Vagina (tissue), 2 donors: Measurements from ENCODE around the gene HDAC7.

Experiments
- POLR2A ChIP-seq, 2 donors: fragments of 450-650 bp; IDR thresholded peaks; one replicate each; pipeline ENCODE4 v1.6.1; 2017; ENCODE audit warnings: antibody characterized with exemption in 2 of 2, mild to moderate bottlenecking in 2 of 2, moderate library complexity in 2 of 2
- TF ChIP-seq, protein P1 (sequence below), 3 experiments: fragments of 450-650 bp in 2 of 3; fragments of 200-600 bp in 1 of 3; sonication (generic) in 1 of 3; IDR thresholded peaks; one replicate each; pipeline ENCODE4 v1.5.1; 2017 to 2019; ENCODE audit warnings: antibody characterized with exemption in 3 of 3, mild to moderate bottlenecking in 2 of 3, moderate library complexity in 2 of 3

DNA sequence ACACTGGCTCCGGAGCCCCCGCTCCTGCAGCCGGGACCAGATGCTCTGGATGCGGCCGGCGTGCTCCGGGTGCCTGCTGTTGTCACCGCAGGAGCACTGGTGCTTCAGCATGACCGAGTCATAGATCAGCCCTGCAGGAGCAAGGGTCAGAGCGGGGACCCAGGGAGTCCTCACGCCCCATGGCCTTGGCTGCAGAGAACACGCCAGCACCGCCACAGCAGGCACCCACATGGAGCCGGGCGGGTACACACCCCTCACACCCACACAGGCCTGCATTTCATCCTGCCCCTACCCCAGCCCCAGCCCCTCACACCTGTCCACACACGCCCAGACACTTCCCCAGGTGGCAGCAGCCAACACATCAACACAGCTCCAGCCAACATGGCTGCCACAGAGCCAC is 27.8 kb downstream of the HDAC7 start:
- no peak for TF ChIP-seq POLR2A (IDR thresholded peaks at IDR 0.05)
- TF ChIP-seq, protein P1, sequence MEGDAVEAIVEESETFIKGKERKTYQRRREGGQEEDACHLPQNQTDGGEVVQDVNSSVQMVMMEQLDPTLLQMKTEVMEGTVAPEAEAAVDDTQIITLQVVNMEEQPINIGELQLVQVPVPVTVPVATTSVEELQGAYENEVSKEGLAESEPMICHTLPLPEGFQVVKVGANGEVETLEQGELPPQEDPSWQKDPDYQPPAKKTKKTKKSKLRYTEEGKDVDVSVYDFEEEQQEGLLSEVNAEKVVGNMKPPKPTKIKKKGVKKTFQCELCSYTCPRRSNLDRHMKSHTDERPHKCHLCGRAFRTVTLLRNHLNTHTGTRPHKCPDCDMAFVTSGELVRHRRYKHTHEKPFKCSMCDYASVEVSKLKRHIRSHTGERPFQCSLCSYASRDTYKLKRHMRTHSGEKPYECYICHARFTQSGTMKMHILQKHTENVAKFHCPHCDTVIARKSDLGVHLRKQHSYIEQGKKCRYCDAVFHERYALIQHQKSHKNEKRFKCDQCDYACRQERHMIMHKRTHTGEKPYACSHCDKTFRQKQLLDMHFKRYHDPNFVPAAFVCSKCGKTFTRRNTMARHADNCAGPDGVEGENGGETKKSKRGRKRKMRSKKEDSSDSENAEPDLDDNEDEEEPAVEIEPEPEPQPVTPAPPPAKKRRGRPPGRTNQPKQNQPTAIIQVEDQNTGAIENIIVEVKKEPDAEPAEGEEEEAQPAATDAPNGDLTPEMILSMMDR (IDR thresholded peaks at IDR 0.05), result no peak
